ENCODE results near the gene TMEM87B.

DNA sequence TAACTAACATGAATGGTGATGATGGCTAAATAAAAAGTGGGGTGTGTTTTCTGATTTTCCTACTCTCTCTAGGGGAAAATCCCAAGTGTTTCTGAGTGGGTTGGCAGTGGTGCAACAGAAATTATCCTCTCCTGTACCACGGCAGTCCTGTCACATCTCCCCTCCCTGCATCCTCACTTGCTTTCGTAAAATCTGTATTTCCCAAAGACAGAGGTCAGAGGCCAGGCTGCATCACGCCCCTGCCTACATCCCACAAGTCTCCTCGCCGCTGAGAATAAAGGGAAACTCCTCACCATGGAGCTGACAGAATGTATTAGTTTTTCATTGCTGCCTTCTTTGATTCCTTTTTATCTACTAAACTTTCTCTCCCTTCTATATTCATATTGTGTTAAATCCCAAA, 96.2 kb downstream of the TMEM87B start:
- TF ChIP-seq POLR2A (IDR thresholded peaks at IDR 0.05): no peak
- TF ChIP-seq, protein P1, sequence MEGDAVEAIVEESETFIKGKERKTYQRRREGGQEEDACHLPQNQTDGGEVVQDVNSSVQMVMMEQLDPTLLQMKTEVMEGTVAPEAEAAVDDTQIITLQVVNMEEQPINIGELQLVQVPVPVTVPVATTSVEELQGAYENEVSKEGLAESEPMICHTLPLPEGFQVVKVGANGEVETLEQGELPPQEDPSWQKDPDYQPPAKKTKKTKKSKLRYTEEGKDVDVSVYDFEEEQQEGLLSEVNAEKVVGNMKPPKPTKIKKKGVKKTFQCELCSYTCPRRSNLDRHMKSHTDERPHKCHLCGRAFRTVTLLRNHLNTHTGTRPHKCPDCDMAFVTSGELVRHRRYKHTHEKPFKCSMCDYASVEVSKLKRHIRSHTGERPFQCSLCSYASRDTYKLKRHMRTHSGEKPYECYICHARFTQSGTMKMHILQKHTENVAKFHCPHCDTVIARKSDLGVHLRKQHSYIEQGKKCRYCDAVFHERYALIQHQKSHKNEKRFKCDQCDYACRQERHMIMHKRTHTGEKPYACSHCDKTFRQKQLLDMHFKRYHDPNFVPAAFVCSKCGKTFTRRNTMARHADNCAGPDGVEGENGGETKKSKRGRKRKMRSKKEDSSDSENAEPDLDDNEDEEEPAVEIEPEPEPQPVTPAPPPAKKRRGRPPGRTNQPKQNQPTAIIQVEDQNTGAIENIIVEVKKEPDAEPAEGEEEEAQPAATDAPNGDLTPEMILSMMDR (IDR thresholded peaks at IDR 0.05): no peak

Measured in heart left ventricle (tissue), 13 donors.